Prostate gland (tissue), 2 donors: ENCODE measurements around the gene ANKS1B. TPM values are rescaled to one million over a fixed set of nuclear protein-coding genes. Genes with fewer than 3 reads are reported as not detected.

Source experiments
- DNase-seq: peaks from one replicate; pipeline ENCODE4 v3.0.0-alpha.2; 2019; ENCODE audit warnings: low spot score
- H3K27ac ChIP-seq, 2 donors: fragments of 200-600 bp; sonication (generic); 2 replicates each; pipeline ENCODE4 v1.5.1; 2017 to 2019
- H3K27me3 ChIP-seq: fragments of 200-600 bp; sonication (generic); replicated peaks from 2 replicates; pipeline ENCODE4 v1.5.1; 2019; ENCODE audit not compliant: insufficient read depth
- H3K36me3 ChIP-seq, 2 donors: fragments of 200-600 bp; sonication (generic); 1 replicate in 1 of 2; 2 replicates in 1 of 2; pipeline versions ENCODE4 v1.5.1 to v1.8.1; 2017 to 2019
- H3K4me1 ChIP-seq: fragments of 200-600 bp; sonication (generic); replicated peaks from 2 replicates; pipeline ENCODE4 v1.5.1; 2019
- H3K4me3 ChIP-seq, 2 donors: fragments of 200-600 bp; sonication (generic); 2 replicates each; pipeline ENCODE4 v1.5.1; 2017 to 2019
- H3K9me3 ChIP-seq: fragments of 200-600 bp; sonication (generic); 2 replicates; pipeline ENCODE4 v1.5.1; 2017
- CTCF ChIP-seq, 4 experiments: fragments of 200-600 bp in 2 of 4; fragments of 450-650 bp in 2 of 4; sonication (generic) in 2 of 4; IDR thresholded peaks; 1 replicate in 3 of 4; 2 replicates in 1 of 4; pipeline ENCODE4 v1.5.1; 2016 to 2019; ENCODE audit warnings: antibody characterized with exemption in 4 of 4, mild to moderate bottlenecking in 2 of 4, moderate library complexity in 2 of 4
- POLR2A ChIP-seq: fragments of 450-650 bp; IDR thresholded peaks from one replicate; pipeline ENCODE4 v1.6.1; 2016; ENCODE audit warnings: antibody characterized with exemption, mild to moderate bottlenecking
- POLR2AphosphoS5 ChIP-seq: sonication (generic); formaldehyde crosslinking; IDR thresholded peaks from one replicate; pipeline ENCODE4 v1.6.1; 2017; ENCODE audit warnings: antibody characterized with exemption
- WGBS: methylation state at CpG from one replicate; pipeline ENCODE4 v1.1.5; 2018; 5-methylcytosine and 5-hydroxymethylcytosine counted together
- intact Hi-C: fragments of 100-400 bp; cut with DNase I; formaldehyde crosslinking; loops from one replicate; pipeline ENCODE4 v1.14.2; 2022
- total RNA-seq, 2 donors: library from RNA; depleted of rRNA; stranded (reverse); fragments of >200 nt; gene quantifications; one replicate each; pipeline ENCODE4 v1.1.0, GENCODE V29; 2016

The ANKS1B gene
- total RNA-seq, 2 donors from 2014 or later = 13.0 to 17.4 TPM

- no peak overlapping the region for H3K27ac ChIP-seq
- H3K36me3 ChIP-seq = no peaks in the 10 kb centered on the region
- 37% methylated on average over 3 of the region's 3 CpGs for WGBS
- intact Hi-C loops = no loop called here
- no peak for DNase-seq
- no peaks in the 10 kb centered on the region for H3K9me3 ChIP-seq
- H3K4me1 ChIP-seq = no peaks in the 10 kb centered on the region
- TF ChIP-seq POLR2AphosphoS5 = no peak
- TF ChIP-seq POLR2A = no peak
- no peak for TF ChIP-seq CTCF (IDR thresholded peaks at IDR 0.05)
- no peaks in the 10 kb centered on the region for H3K27me3 ChIP-seq
- no peak overlapping the region for H3K4me3 ChIP-seq
Measured at GRCh38 chr12:99093166-99093565, 891.6 kb downstream of the ANKS1B start.

GRCh38 chr12:99092100-99092851 lies 892.5 kb downstream of the ANKS1B start:
- H3K4me3 ChIP-seq = no peak overlapping the region
- 54% methylated on average over 9 of the region's 9 CpGs for WGBS
- DNase-seq = no peak
- no peaks in the 10 kb centered on the region for H3K4me1 ChIP-seq
- no peak overlapping the region for H3K27ac ChIP-seq
- no peaks in the 10 kb centered on the region for H3K27me3 ChIP-seq
- TF ChIP-seq POLR2AphosphoS5 = no peak
- TF ChIP-seq POLR2A = no peak
- TF ChIP-seq CTCF (IDR thresholded peaks at IDR 0.05) = no peak
- intact Hi-C loops = no loop called here
- no peaks in the 10 kb centered on the region for H3K9me3 ChIP-seq
- no peaks in the 10 kb centered on the region for H3K36me3 ChIP-seq

- H3K36me3 ChIP-seq = no peaks in the 10 kb centered on the region
- no peak overlapping the region for H3K27ac ChIP-seq
- no peaks in the 10 kb centered on the region for H3K4me1 ChIP-seq
- H3K4me3 ChIP-seq = no peak overlapping the region
- no peaks in the 10 kb centered on the region for H3K9me3 ChIP-seq
- WGBS = 50% methylated on average over 5 of the region's 5 CpGs
- intact Hi-C loops = no loop called here
- no peak for DNase-seq
- no peaks in the 10 kb centered on the region for H3K27me3 ChIP-seq
- TF ChIP-seq CTCF (IDR thresholded peaks at IDR 0.05) (no peak), POLR2AphosphoS5 (no peak), POLR2A (no peak)
Measured at GRCh38 chr12:99087278-99087677, 897.5 kb downstream of the ANKS1B start.

- DNase-seq = no peak
- TF ChIP-seq POLR2A = no peak
- TF ChIP-seq CTCF (IDR thresholded peaks at IDR 0.05) = no peak
- no peak for TF ChIP-seq POLR2AphosphoS5
- intact Hi-C loops = no loop called here
- no peaks in the 10 kb centered on the region for H3K4me1 ChIP-seq
- 84% methylated on average over 15 of the region's 15 CpGs for WGBS
- H3K27ac ChIP-seq = no peak overlapping the region
- H3K4me3 ChIP-seq = no peak overlapping the region
- no peaks in the 10 kb centered on the region for H3K9me3 ChIP-seq
- no peaks in the 10 kb centered on the region for H3K36me3 ChIP-seq
- H3K27me3 ChIP-seq = no peaks in the 10 kb centered on the region
Measured at GRCh38 chr12:99079811-99080210, 904.9 kb downstream of the ANKS1B start.
